ENCODE data around the gene NSG2.
"Not testable (repeated sequence)": the region's sequence is repeated elsewhere in the genome, so short reads cannot be mapped to it uniquely, and the experiment has no call there.

NSG2 gene

DNA sequence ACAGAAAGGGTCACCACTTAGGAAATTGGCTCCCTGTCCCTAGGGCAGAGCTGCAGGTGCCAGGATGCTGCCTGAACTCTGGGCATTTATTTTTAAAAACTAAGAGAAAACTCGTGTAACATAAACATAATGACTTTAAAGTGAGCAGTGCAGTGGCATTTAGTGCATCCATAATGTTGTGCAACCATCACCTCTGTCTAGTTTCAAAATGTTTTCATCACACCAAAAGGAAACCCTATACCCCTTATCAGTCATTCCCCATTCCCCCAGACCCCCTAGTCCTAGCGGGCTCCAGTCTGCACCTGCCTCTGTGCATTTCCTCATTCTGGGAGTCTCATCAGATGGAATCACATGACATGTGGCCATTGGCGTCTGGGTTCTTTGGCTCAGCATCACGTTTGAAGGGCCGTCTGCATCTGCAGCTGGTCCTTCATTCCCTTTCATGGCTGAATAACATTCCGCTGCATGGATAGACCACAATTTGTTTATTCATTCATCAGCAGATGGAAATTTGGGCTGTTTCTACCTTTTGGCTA lies 55.8 kb downstream of the NSG2 start:
- DNase-seq (ENCODE audit: low read depth in 2 of 2): no peak

DNA sequence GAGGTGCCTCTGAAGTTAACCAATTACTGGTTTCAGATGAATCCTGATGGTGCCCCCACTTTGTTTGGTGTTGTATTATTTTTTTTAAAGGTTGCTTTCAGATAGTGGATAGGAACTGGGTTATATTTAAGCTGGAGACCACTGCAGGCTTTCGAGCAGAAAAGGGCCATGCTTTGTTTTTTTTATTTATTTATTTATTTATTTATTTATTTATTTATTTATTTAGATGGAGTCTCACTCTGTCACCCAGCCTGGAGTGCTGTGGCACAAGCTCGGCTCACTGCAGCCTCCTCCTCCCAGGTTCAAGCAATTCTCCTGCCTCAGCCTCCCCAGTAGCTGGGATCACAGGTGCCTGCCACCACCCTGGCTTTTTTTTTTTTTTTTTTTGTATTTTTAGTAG lies 57.1 kb downstream of the NSG2 start:
- DNase-seq (ENCODE audit: low read depth in 2 of 2): not testable (repeated sequence)

DNA sequence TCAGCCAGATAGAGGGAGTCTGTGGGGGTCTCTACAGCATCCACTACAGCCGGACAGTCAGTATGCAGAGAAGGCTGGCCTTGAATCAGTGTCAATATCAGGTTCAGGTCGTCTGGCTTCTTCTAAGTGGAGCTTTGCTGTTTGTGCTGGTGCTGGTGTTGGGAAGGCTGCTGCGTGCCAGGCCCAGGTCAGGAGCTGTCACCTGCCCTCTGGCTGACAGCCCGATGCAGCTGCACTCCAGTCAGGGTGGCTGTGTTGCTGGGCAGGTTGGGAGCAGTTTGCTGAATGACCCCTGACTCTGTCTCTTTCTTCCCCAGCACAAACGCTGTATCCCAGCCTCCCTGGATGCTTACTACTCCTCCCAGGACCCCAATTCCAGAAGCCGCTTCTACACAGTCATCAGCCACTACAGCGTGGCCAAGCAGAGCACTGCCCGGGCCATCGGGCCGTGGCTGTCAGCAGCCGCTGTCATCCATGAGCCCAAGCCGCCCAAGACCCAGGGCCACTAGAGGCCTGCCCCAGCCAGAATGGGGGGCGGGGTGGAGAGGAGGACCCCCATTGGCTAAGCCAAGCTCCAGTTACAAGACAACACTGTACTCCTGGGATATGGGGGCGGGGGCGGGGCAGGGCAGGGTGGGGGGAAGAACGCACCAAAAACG lies 61.6 kb downstream of the NSG2 start:
- no peak for DNase-seq (ENCODE audit: low read depth in 2 of 2)

DNA sequence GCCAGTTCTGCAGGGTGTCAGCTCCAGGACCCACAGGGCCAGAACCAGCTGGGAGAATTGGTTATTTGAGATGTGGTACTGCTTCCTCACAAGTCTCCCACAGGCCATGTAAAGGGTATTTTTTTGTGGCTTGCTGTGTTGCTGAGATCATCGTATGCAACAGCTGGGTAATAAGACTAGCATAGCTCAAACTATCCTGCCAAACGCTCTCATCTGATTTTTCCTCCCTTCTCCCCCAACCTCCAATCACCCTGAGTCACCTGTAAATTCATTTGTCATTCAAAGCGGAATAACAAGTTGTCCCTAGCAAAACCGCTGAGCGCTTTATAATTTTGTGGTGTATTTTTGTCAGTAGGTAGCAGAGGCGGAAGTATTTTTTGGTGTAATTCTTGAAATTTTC lies 63.2 kb downstream of the NSG2 start:
- no peak for DNase-seq (ENCODE audit: low read depth in 2 of 2)

DNA sequence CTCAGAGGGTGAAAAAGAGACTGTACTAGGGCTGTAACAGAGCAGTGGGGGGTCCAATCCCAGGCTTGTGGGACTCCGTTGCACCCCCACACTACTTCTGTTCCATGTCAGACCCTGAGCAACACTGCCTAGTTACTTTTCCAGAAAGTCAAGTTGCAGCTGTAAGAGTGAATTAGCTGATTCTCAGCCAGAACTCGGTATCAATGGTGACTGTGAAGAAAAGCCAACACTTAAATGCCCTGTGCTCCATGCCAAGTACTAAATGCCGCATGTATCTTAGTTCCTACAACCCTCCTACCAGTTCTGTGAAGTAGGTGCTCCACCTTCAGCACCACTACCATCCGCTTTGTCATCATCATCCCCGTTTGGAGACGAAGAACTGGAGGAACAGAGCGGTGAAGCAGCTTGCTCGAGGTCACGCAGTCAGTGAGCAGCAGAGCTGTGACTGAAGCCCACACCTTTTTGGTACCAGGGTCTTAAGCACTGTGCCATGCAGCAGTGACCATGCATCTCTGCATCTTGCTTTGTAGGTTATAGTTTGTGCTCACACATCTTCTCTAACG lies 64.3 kb downstream of the NSG2 start:
- no peak for DNase-seq (ENCODE audit: low read depth in 2 of 2)

DNA sequence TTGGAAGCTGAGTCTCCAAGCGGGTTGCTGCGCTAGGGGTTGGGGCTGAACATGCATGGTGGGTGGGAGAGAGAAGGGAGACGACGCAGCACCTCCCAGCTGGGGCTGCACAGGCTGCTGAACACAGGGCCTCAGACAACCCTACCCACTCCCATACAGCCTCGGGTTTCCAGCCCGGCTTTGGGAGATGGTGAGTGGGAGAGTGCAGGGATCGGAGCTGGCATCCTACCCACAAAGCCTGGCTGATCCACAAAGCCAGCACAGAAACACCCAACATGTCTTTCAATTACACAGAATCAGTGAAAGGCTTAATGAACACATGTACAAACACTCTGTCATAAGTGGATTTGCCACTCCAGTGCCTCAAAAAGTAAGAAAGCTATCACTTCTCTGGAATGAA lies 64.8 kb downstream of the NSG2 start:
- DNase-seq (ENCODE audit: low read depth in 2 of 2): no peak

DNA sequence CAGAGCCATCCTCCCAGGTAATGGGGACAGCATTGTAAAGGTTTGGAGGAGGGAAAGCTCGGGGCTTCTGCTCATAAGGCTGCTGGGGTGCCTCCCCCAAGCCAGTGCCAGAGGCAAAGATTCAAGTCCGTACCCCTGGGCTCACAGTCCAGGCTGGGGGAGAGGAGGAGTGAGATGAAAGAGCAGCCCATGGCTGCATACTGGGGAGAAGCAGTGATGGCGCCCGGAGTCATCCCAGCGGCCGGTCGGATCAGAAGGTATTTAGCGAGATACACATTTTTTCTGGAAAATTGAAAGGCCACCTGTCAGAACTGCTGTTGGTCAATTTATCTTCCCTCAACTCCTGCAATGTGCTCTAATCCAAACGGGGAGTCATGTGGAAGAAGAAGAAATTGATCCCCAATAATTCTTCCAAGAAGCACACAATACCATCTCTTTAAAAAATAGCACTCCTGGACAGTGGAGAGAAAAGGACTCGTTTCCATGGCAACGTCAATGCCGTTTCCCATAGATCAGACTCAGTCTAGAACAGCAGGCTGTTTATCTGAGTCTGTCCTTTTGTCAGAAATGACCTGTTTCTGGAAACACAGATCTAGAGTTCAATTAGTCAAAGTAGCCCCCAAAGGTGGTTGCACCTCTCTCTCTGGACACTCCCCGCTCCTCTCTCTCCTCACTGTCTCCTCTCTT lies 65.9 kb downstream of the NSG2 start:
- DNase-seq (ENCODE audit: low read depth in 2 of 2): no peak

DNA sequence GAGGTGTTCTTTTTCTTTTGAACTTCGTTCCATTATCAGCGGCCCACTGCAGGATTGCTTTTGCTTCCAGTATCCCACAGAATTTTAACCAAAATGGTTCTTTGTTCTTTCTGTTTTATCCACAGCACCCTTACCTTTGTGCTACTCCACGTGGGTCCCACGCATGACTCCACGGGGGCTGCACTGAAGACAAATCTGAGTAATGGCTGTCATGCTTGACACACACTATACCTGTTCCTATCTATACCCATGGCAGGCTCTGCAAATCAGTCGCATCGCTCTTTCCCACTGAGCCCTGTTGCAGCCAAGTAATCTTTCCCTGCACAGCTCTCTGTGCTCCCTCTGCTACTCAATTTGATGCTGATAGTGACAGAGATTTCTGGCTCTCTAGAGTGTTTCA lies 69.7 kb downstream of the NSG2 start:
- no peak for DNase-seq (ENCODE audit: low read depth in 2 of 2)

DNA sequence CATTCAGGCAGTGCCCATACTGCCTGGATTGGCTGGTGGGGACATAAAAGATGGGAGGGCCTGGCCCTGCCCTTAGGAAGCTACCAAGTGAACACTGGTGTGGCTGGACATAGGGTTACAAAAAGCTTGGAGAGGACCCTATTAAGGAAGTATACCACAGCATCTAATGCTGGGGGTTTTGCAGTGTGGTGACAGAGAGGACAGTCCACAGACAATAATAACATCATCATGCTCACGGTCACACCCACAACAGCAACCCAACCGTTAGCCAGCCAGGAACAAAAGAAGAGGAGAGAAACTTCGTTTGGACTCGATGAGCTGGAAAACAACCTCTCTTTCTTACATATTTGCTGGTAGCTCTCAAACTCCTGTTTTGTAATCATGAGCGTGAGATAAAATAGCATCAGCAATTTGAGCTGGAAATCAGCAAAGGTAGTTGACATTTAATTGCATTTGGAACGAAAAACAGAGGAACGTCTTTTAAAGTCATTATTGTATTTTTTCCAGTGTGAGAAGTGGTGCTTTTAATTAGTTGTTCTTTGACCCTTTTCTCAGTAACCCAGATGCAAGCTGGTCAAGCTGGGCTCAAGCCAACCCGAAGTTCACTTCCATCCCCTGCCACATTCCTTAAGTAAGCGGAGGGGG lies 73.4 kb downstream of the NSG2 start:
- DNase-seq (ENCODE audit: low read depth in 2 of 2): no peak

GRCh38 chr5:174119468-174119881 lies 74.0 kb downstream of the NSG2 start:
- no peak for DNase-seq (ENCODE audit: low read depth in 2 of 2)

GRCh38 chr5:174120401-174121005 lies 75.0 kb downstream of the NSG2 start:
- no peak for DNase-seq (ENCODE audit: low read depth in 2 of 2)

GRCh38 chr5:174134545-174134944 lies 89.0 kb downstream of the NSG2 start:
- no peak for DNase-seq (ENCODE audit: low read depth in 2 of 2)

DNA sequence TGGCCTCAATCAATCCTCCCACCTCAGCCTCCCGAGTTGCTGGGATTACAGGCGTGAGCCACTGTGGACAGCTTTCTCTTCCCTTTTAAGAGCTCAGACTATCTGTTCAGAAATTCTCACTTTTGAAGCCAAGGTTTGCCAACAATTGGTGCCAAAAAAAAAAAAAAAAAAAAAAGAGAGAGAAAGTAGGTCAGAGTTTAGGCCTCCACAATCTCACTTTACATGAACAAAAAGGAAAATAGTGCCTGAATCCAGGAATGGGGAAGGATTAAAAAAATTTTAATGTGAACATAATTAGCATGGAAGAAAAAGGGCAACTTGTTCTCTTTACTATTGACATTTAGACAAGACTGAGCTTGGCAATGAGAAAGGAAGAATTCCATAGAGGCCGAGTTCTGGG lies 94.1 kb downstream of the NSG2 start:
- no peak for DNase-seq (ENCODE audit: low read depth in 2 of 2)

GRCh38 chr5:174140452-174141020 lies 95.0 kb downstream of the NSG2 start:
- no peak for DNase-seq (ENCODE audit: low read depth in 2 of 2)

GRCh38 chr5:174141398-174141797 lies 95.9 kb downstream of the NSG2 start:
- DNase-seq (ENCODE audit: low read depth in 2 of 2): no peak

GRCh38 chr5:174145091-174145490 lies 99.6 kb downstream of the NSG2 start:
- no peak for DNase-seq (ENCODE audit: low read depth in 2 of 2)

DNA sequence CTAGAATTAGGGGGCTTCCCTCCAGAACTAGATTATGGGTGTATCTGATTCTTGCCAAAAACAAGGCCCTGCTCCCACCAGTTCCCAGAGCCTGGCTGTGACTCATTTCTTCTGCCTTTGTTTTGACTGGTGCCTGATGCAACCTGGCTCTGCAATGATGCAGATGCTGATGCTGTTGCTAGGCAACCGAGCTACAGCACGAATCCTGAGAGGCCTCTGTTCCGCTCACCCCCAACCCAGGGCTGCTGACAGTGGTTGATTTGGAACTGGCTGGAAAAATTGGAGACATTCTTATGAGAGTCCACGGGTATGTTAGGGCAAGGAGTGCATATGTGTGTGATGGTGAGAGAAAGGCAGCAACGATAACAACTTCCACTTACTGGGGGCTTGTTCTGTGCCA lies 100.3 kb downstream of the NSG2 start:
- no peak for DNase-seq (ENCODE audit: low read depth in 2 of 2)

DNA sequence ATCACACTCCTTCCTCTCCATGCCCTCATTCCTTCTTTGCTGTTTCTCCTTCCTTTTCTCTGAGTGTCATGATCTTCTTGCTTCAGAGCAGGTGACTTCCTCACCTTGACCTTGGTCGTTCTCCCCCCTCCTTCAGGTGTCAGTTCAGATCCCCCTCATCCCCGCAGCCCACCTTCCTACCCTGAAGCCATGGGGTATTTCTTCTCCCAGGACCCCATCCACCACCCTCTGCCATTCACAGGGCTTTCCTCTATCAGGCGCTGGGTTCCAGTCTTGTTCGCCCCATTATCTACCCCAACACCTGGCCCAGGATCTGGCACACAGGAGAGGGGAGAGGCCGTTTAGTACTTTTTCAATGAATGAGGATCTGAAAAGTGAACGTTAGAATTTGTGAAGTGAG lies 101.0 kb downstream of the NSG2 start:
- no peak for DNase-seq (ENCODE audit: low read depth in 2 of 2)

DNA sequence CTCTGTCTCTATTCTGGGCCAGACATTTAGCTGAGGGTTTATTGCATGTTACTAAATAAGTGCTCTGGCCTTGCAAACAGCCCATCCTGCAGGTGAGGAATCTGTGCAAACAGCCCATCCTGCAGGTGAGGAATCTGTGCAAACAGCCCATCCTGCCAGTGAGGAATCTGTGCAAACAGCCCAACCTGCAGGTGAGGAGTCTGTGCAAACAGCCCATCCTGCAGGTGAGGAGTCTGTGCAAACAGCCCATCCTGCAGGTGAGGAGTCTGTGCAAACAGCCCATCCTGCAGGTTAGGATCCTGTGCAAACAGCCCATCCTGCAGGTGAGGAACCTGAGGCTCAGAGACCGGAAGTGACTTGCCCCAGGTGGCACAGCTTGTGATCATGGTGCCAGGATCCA lies 101.5 kb downstream of the NSG2 start:
- DNase-seq (ENCODE audit: low read depth in 2 of 2): not testable (repeated sequence)

- DNase-seq (ENCODE audit: low read depth in 2 of 2): no peak
Measured at GRCh38 chr5:174147551-174147950, 102.0 kb downstream of the NSG2 start.

GRCh38 chr5:174148721-174149120 lies 103.2 kb downstream of the NSG2 start:
- DNase-seq (ENCODE audit: low read depth in 2 of 2): no peak

DNA sequence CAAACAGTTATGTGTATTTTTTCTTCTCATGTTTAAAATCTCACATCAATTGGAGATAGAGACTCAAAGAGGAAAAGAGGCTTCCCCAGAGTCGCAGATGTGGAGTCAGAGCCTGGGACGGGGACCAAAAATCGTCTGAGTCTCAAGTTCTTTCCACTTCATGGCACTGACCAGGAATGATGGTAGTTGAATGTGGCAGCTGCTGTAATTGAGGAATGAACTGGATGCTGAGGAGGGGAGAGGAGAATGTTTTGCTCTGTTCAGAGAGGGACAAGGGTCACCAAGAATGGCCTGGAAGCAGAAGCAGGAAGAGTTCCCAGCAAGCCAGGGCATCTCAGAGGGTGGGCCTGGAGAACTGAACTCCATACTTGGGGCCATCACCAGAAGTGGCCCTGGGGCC lies 103.9 kb downstream of the NSG2 start:
- no peak for DNase-seq (ENCODE audit: low read depth in 2 of 2)
